CD4-positive, alpha-beta T cell treated with Interleukin-4 for 1 hour (primary cell): Measurements from ENCODE around the gene SGPP2.

Experiments
- DNase-seq, 2 donors: peaks; one replicate each; pipeline ENCODE4 v3.0.0-alpha.2; 2020 to 2022

The SGPP2 gene

DNA sequence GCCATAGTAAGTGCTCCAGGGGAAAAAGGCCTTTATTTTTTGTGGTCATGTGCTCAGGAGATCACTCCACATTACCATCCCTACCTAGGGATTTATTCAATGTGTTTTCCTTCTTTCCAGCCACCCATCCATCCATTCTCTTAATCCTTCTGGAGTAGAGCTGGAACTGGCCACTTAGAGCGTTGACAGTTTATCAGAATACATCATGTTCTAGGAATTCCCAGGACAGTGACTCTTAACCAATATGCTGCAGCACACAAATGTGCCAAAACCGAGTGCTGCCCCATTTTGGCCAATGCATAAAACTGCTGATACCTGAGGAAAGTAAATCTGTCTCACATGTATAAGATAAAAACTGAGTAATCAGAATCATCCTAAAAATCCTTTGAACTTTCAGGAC lies 167.8 kb downstream of the SGPP2 start:
- no peak for DNase-seq

DNA sequence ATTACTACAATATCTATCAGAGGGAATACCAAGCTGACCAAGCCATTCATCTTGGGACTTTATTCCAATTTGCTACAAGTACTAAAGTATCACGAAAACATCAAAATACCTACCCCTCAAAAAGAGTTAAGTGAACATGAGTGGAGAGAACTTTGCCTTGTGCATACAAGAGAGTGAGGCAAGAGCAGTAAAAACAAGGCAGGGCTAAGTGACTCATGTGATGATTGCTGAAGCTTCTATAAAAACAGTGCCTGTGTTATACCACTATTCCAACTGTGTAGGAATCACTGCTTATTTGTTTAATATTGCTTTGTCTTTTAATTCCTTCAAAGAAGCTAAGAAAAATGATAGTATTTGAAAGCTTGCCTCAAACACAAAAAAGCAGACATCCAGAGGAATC lies 170.3 kb downstream of the SGPP2 start:
- no peak for DNase-seq

DNA sequence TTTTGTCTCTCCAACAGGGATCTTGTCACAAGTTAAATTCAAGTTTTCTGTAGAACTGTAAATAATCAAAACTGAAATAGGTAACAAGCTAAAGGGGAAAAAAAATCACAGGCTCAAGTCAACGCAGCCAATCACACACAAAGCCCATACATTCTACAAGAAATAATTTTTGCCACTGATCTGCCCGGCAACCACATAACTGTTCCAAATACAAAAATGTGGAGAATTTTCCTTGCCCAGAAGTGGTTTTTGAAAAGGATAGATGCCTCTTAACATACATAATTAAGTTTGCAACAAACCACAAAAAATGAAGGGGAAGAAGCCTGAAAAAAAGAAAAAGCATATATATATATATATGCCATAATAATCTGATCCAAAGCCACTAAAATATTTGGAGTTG lies 171.2 kb downstream of the SGPP2 start:
- DNase-seq, result no peak

DNA sequence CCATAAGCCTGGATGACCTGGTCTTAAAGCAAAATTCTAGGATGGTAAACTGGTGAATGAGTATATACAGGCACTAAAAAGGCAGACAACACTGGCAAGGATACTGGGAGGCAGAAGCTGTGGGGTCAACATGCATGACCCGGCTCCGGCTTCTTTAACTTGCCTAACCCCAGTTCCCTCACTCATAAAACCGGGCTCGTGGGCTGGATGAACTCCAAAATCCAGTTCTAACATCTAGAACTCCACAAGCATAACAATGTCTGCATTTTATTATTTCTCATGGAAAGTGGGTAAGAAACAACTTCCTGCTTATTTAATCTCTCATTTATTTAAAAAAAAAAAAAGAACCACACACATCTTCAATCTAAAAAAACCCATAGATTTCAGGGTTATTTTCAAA lies 174.3 kb downstream of the SGPP2 start:
- DNase-seq, result no peak

DNA sequence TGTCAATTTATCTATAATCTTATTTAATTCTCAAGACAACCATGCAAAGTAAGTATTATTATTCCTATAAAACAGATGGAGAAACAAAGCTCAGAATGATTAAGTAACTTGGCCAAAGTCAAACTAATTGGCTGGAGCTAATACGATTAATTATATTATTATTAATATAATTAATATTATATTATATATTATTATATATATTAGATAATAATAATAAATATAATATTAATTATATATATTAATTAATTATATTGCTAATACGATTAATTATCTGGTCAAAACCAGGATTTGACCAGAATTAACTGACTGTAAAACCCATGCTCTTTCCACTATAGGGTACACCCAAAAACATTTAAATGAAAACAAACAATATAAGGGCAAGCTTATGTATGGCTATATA lies 179.2 kb downstream of the SGPP2 start:
- no peak for DNase-seq

DNA sequence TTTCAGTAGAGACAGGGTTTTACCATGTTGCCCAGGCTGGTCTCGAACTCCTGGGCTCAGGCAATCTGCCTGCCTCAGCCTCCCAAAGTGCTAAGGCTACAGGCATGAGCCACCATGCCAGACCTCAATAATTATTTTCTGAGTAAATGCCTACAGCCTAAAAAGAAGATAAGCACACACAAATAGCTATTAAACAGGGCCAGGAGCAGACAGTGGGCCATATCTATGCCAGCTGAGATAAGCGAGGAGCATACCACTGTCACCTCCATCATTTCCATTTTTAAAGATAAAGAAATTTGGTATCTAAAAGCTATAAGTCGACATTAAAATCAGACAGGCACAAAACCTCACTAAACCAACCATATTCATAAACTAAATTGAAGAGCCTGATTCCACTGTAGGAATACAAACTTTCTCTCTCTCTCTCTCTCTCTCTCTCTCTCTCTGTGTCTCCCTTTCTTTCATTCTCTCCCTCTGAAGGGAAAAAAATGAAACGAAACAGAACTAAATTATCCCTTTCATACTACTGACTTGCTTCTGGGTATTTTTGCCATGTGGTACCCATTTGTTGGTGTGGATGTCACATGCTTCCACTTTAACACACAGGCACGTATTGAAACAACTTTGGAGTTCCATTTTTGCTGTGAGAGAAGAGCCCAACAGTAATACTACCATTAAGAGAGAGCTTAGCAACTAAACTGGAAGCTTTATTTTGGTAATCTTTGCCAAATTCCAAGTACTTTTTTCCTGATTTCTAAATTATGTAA lies 180.6 kb downstream of the SGPP2 start:
- DNase-seq, result no peak

DNA sequence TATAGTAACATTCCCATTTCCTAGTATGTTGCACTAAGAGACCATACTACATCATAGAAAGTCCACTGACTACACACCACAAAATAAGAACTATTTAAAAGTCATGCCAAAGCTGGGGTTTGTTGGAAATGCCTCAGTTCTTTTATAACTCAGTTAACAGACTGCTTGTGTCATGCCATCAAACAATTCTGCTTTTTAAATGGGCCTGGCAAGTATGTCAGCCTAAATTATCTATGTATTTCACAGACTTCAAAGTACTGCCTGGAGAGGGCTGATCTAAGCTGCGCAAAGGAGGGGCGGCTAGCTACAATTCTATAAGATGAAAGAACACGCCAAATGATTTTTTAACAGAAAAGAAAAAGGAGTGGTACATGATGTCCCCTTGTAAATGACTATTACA lies 182.0 kb downstream of the SGPP2 start:
- no peak for DNase-seq

DNA sequence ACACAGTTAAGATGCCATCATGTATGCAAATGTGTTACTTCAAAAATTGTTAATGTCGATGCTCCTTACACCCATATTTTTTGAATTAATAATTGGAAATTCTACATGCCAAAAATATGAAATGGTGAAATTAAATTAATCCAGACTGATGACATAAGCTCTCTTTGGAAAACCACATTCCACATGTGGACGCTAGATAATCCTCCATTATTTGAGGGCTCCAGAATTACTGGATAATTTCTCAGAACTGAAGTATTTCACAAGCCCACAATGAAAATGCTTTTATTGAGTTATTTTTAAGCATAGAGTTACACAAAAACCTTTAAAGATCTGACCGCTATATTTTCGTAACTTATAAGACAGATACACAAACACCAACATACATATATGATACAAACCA lies 183.7 kb downstream of the SGPP2 start:
- DNase-seq, result no peak

DNA sequence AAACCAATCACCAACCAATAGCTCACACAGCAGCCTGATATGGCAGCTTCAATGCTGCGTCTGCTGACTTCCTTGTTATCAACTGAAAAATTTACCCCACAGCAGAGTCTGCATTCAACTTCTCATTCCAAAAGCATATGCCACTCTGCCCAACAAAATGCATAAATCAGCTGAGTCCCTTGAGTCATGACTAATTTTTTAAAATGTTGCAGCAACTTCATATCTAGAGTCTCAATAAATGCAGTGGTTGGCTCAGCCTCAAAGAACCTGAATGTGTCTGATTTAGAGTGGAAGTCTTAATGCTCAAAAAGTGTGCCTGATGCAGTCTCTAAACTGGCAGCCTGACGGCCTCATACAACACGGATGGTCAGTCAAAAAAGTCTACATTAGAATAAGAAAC lies 185.0 kb downstream of the SGPP2 start:
- no peak for DNase-seq
